ENCODE data around the gene LPP.

GRCh38 chr3:188674595-188674994 lies 520.6 kb downstream of the LPP start:
- TF ChIP-seq, protein P1, sequence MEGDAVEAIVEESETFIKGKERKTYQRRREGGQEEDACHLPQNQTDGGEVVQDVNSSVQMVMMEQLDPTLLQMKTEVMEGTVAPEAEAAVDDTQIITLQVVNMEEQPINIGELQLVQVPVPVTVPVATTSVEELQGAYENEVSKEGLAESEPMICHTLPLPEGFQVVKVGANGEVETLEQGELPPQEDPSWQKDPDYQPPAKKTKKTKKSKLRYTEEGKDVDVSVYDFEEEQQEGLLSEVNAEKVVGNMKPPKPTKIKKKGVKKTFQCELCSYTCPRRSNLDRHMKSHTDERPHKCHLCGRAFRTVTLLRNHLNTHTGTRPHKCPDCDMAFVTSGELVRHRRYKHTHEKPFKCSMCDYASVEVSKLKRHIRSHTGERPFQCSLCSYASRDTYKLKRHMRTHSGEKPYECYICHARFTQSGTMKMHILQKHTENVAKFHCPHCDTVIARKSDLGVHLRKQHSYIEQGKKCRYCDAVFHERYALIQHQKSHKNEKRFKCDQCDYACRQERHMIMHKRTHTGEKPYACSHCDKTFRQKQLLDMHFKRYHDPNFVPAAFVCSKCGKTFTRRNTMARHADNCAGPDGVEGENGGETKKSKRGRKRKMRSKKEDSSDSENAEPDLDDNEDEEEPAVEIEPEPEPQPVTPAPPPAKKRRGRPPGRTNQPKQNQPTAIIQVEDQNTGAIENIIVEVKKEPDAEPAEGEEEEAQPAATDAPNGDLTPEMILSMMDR (IDR thresholded peaks at IDR 0.05; ENCODE audit: low read length), result no peak
- TF ChIP-seq EZH2 (IDR thresholded peaks at IDR 0.05; ENCODE audit: borderline replicate concordance, low read length), result no peak
